OCI-LY3 (cell line): ENCODE measurements around the gene NRF1.

ENCODE experiments used
- H2AFZ ChIP-seq: fragments of 200-600, 300-600 bp; shearing (Covaris generic); 2 replicates; pipeline ENCODE4 v1.6.0; 2014; ENCODE audit warnings: antibody characterized with exemption, low read depth, low read length
- H3K27ac ChIP-seq: fragments of 200-600, 300-600 bp; sonication (generic); 2 replicates; pipeline ENCODE4 v1.5.1; 2014; ENCODE audit warnings: mild to moderate bottlenecking, low read length, moderate library complexity, mixed read lengths
- H3K27me3 ChIP-seq: fragments of 200-600, 300-600 bp; sonication (generic); 2 replicates; pipeline ENCODE4 v1.6.1; 2014; ENCODE audit warnings: low read depth, low read length, mixed read lengths
- H3K36me3 ChIP-seq: fragments of 200-600, 300-600 bp; sonication (generic); replicated peaks from 2 replicates; pipeline ENCODE3; 2014; ENCODE audit warnings: low read depth, low read length, mixed read lengths
- H3K4me1 ChIP-seq: fragments of 300-600, 200-600 bp; sonication (generic); 2 replicates; pipeline ENCODE4 v1.6.1; 2014; ENCODE audit warnings: low read length, mixed read lengths
- H3K4me2 ChIP-seq: fragments of 200-600, 300-600 bp; sonication (generic); 2 replicates; pipeline ENCODE4 v1.6.1; 2014; ENCODE audit warnings: low read length, mixed read lengths
- H3K4me3 ChIP-seq: fragments of 300-600, 200-600 bp; sonication (generic); 2 replicates; pipeline ENCODE4 v1.5.1; 2014; ENCODE audit warnings: antibody characterized with exemption, mild to moderate bottlenecking, low read length, moderate library complexity
- H3K79me2 ChIP-seq: fragments of 300-600, 200-600 bp; shearing (Covaris generic); 2 replicates; pipeline ENCODE4 v1.6.1; 2014; ENCODE audit warnings: mild to moderate bottlenecking, low read length, mixed read lengths
- H3K9ac ChIP-seq: fragments of 300-600, 200-600 bp; shearing (Covaris generic); 2 replicates; pipeline ENCODE4 v1.6.0; 2014; ENCODE audit warnings: mild to moderate bottlenecking, low read length, moderate library complexity
- H3K9me3 ChIP-seq: fragments of 200-600, 300-600 bp; shearing (Covaris generic); 2 replicates; pipeline ENCODE4 v1.6.1; 2014; ENCODE audit warnings: low read length, mixed read lengths; ENCODE audit not compliant: insufficient read depth
- H4K20me1 ChIP-seq: fragments of 200-600, 300-600 bp; sonication (generic); 2 replicates; pipeline ENCODE4 v1.6.1; 2016; ENCODE audit warnings: low read length, mixed read lengths; ENCODE audit not compliant: insufficient read depth
- EZH2phosphoT487 ChIP-seq: fragments of 200-600 bp; shearing (Covaris generic); IDR thresholded peaks from 2 replicates; pipeline ENCODE4 v1.6.1; 2018; ENCODE audit warnings: antibody characterized with exemption, mixed run types, low read depth
- TF ChIP-seq, protein P1 (sequence below): fragments of 200-600, 300-600 bp; sonication (generic); IDR thresholded peaks from 2 replicates; pipeline ENCODE4 v1.5.1; 2014; ENCODE audit warnings: antibody characterized with exemption, low read length, low read depth

NRF1 gene

DNA sequence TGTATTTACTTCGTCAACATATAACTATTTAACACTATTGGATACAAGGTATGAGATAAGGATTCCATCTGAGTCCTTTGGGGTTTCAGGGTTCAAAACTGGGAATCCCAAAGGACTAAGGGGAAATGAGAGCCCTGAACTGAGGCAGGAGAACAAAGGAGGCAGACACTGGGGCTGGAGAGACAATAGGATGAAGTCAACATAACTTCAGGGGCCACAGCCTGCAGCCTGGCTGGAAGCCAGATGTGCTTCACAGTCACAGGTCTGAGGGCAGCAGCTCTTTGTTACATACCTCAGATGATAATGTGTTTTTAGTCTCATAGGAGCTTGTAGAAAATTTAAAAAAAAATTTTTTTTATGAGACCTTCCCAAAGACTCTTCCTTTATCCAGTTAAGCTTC lies 73.3 kb downstream of the NRF1 start:
- Histone ChIP-seq H3K4me3 (no peak overlapping the region), H4K20me1 (no peaks in the 10 kb centered on the region), H3K79me2 (no peaks in the 10 kb centered on the region), H2AFZ (no peak overlapping the region), H3K27ac (no peak overlapping the region), H3K9ac (no peak overlapping the region), H3K27me3 (no peaks in the 10 kb centered on the region), H3K9me3 (no peaks in the 10 kb centered on the region), H3K4me2 (no peak overlapping the region), H3K4me1 (no peaks in the 10 kb centered on the region), H3K36me3 (peaks cover 10% of the 10 kb centered on the region)
- no peak for TF ChIP-seq EZH2phosphoT487
- TF ChIP-seq, protein P1, sequence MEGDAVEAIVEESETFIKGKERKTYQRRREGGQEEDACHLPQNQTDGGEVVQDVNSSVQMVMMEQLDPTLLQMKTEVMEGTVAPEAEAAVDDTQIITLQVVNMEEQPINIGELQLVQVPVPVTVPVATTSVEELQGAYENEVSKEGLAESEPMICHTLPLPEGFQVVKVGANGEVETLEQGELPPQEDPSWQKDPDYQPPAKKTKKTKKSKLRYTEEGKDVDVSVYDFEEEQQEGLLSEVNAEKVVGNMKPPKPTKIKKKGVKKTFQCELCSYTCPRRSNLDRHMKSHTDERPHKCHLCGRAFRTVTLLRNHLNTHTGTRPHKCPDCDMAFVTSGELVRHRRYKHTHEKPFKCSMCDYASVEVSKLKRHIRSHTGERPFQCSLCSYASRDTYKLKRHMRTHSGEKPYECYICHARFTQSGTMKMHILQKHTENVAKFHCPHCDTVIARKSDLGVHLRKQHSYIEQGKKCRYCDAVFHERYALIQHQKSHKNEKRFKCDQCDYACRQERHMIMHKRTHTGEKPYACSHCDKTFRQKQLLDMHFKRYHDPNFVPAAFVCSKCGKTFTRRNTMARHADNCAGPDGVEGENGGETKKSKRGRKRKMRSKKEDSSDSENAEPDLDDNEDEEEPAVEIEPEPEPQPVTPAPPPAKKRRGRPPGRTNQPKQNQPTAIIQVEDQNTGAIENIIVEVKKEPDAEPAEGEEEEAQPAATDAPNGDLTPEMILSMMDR: no peak

DNA sequence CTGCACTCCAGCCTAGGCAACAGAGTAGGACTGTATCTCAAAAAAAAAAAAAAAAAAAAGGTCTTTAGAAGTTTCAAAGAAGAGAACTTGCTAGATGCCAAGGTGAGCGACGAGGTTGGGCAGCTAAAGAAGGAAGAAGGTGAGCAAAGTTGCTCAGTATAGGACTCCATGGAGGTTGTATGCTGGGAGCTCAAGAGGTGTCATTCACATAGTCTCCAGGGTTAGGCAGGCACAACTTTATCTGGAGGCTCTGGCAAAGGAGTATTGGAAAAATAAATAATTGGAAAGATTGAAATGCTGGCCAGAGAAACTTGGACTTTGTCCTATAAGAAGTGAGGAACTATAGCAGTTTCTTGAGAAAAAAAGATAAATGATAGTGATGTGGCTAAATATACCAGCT lies 74.5 kb downstream of the NRF1 start:
- Histone ChIP-seq H3K4me3 (no peak overlapping the region), H3K36me3 (peaks cover 7% of the 10 kb centered on the region), H3K4me2 (no peak overlapping the region), H3K9ac (no peak overlapping the region), H3K27ac (no peak overlapping the region), H2AFZ (no peak overlapping the region), H4K20me1 (no peaks in the 10 kb centered on the region), H3K27me3 (no peaks in the 10 kb centered on the region), H3K4me1 (no peaks in the 10 kb centered on the region), H3K79me2 (no peaks in the 10 kb centered on the region), H3K9me3 (no peaks in the 10 kb centered on the region)
- TF ChIP-seq, protein P1: no peak
- TF ChIP-seq EZH2phosphoT487: no peak

DNA sequence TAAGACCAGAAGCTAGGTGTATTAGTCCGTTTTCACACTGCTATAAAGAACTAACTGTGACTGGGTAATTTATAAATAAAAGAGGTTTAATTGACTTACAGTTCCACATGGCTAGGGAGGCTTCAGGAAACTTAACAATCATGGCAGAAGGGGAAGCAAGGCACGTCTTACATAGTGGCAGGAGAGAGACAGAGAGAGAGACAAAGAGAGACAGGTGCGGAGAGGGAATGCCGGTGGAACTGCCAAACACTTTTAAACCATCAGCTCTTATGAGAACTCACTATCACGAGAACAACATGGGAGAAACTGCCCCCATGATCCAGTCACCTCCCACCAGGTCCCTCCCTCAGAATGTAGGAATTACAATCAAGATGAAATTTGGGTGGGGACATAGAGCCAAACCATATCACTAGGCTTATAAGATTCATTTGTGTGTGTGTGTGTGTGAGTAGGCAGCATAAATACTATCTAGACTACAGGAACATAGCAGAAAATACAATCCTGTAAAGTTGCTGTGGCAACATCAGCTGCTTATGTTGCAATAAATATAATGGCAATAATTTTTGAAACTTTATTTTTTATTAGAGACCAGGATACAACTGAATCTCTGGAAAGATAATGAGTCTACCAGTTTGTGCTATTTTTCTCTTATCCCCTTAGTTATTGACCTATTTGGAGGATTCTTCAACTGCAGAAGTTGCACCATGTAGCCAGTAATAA lies 77.1 kb downstream of the NRF1 start:
- no peak overlapping the region for H3K27ac ChIP-seq
- no peak overlapping the region for H3K4me3 ChIP-seq
- peaks cover 15% of the 10 kb centered on the region for H3K36me3 ChIP-seq
- H3K79me2 ChIP-seq: no peaks in the 10 kb centered on the region
- H3K9me3 ChIP-seq: no peaks in the 10 kb centered on the region
- no peaks in the 10 kb centered on the region for H3K27me3 ChIP-seq
- H3K9ac ChIP-seq: no peak overlapping the region
- no peak overlapping the region for H3K4me2 ChIP-seq
- no peak for TF ChIP-seq EZH2phosphoT487
- H4K20me1 ChIP-seq: peaks cover 2% of the 10 kb centered on the region; the same call in 1 of the 2 replicates
- H2AFZ ChIP-seq: no peak overlapping the region
- no peaks in the 10 kb centered on the region for H3K4me1 ChIP-seq

DNA sequence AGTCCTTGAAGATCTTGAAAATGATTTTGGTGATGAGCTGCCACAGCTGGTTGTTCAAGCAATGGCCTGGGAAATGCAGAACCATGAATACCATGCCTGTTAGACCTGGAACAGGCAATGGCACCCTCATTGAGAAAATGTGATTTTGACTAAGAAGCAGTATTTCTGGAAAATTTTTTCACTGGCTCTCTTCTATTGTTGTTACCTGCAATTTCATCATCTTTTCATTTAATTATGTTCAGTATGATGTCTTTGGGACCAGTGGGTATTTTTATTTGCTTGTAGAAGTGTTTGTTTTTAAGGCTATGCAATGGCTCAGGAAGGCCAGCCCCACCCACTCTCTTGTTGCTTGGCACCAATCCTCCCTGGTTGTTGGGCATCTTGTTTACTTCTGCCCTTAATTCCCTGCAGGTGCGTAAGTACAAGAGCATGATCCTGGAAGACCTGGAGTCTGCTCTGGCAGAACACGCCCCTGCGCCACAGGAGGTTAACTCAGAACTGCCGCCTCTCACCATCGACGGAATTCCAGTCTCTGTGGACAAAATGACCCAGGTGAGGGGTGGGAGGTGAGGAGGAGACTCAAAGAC lies 78.6 kb downstream of the NRF1 start:
- no peaks in the 10 kb centered on the region for H3K4me1 ChIP-seq
- peaks cover 4% of the 10 kb centered on the region; the same call in 1 of the 2 replicates for H4K20me1 ChIP-seq
- no peak overlapping the region for H3K9ac ChIP-seq
- no peaks in the 10 kb centered on the region for H3K79me2 ChIP-seq
- no peaks in the 10 kb centered on the region for H3K9me3 ChIP-seq
- H3K36me3 ChIP-seq: peaks cover 13% of the 10 kb centered on the region
- H3K27ac ChIP-seq: no peak overlapping the region
- no peak overlapping the region for H3K4me2 ChIP-seq
- no peak overlapping the region for H2AFZ ChIP-seq
- no peak for TF ChIP-seq EZH2phosphoT487
- H3K4me3 ChIP-seq: no peak overlapping the region
- no peaks in the 10 kb centered on the region for H3K27me3 ChIP-seq

DNA sequence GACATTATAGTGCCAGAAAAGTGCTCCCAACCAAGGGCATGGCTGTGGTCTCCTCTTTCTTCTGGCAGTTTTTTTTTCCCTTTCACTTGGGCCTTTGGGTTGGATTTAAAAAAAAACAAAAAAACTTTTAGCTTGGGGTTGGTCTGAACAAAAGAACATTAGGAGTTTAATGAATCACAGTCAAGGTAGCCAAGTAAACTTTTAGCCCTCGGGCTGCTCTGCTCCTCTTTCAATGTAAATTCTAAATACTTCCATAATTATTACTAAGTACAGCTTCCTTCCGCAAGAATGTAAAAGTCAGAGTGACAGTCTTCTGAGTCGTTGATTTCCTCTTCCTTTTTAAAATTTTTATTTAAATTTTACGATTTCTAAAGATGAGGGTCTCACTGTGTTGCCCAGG lies 79.2 kb downstream of the NRF1 start:
- Histone ChIP-seq H3K27ac (no peak overlapping the region), H3K4me1 (no peaks in the 10 kb centered on the region), H3K9me3 (no peaks in the 10 kb centered on the region), H3K79me2 (no peaks in the 10 kb centered on the region), H3K4me2 (no peak overlapping the region), H3K9ac (no peak overlapping the region), H4K20me1 (peaks cover 4% of the 10 kb centered on the region; the same call in 1 of the 2 replicates), H3K36me3 (peaks cover 13% of the 10 kb centered on the region), H3K27me3 (no peaks in the 10 kb centered on the region), H3K4me3 (no peak overlapping the region), H2AFZ (no peak overlapping the region)
- TF ChIP-seq EZH2phosphoT487: no peak
- TF ChIP-seq, protein P1: no peak
